GM21529 (cell line): ENCODE data around the gene MALRD1.

Source experiments
- ATAC-seq: cut with Tn5 transposase; IDR thresholded peaks from one replicate; pipeline ENCODE4 v1.9.1; 2021; ENCODE audit not compliant: unreplicated experiment

Gene MALRD1

DNA sequence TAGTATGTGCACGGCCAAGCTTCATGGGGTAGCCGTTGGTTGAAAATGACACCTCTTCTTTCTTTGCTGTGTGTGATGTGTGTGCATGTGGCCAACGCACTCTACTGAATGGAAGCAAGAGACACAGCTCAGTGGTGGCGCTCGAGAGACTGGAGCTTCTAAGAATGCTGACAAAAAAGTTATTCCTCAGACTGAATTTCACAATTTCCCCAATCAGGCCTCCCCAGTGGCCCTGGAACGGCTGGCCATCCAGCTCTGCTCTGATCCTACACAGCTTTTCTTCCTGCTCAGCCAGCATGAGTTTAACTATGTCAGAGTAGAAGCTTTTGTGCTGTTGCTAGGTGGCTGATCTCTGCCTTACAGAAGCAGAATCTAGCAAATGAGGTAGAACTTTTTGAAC, 581.0 kb downstream of the MALRD1 start:
- no peak for ATAC-seq

DNA sequence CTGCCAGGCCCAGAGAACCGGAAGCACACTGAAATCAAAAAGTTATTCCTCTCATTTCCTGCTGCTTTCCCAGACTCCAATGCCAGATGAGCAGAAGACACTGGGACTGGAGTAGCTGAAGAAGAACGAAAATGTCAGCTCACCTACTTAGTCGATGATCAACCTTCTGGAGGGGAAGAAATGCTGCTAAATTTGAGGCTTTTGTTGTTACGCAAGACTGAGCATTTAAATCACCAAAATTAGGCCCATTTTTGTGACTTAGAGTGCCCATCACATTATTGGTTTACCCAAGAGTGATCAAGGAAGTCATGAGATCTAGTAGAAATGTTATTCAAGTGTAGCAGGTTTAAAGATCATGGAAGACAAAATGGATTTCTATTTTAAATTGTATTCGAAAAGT, 585.6 kb downstream of the MALRD1 start:
- ATAC-seq = no peak

DNA sequence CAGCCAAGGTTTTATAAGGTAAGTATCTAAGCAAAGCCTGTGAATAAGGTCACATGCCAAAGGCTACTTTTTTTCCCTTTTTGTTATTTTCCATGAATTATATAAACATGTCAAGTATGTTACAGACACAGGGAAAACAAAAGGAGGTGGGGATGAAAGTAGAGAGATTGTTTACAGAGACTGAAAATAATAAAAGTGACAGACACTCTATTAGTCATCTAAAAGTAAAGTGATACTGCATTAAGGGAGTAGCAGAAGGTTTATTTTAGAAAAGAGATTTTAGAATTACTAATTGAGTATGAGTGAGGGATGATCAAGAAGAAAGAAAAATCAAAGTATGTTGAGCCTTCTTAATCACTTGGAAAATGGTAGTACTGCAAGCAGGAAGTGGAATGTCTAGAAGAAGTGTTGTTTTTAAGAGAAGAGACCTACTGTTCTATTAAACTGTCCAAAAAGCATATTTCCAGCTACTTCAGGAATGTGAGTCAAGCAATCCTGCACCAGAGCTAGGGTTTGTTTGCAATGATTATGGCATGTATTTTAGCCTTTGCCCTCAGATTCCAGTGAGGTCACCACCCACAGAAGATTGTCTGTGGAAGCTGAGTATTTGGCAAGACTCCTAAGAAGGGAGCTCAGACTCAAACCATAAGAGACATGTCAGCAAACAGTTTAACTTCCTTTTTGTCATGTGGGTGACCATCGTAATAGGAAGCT, 589.7 kb downstream of the MALRD1 start:
- ATAC-seq = no peak

DNA sequence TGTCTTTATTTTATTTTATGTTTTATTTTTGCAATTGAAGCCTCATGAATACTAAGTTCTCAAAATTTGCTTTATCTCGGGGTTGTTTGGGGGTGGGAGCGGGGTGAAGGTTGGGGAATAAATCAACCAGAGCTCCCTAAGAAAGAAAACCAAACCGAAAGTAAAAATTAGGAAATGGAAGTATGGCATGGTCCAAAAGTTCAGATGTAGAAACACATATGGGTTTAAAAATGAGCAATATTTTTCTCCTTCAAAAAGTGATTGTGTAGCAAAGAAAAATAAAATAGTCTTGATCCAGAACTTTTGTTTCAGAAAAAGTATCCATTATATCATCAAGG, 590.3 kb downstream of the MALRD1 start:
- no peak for ATAC-seq

DNA sequence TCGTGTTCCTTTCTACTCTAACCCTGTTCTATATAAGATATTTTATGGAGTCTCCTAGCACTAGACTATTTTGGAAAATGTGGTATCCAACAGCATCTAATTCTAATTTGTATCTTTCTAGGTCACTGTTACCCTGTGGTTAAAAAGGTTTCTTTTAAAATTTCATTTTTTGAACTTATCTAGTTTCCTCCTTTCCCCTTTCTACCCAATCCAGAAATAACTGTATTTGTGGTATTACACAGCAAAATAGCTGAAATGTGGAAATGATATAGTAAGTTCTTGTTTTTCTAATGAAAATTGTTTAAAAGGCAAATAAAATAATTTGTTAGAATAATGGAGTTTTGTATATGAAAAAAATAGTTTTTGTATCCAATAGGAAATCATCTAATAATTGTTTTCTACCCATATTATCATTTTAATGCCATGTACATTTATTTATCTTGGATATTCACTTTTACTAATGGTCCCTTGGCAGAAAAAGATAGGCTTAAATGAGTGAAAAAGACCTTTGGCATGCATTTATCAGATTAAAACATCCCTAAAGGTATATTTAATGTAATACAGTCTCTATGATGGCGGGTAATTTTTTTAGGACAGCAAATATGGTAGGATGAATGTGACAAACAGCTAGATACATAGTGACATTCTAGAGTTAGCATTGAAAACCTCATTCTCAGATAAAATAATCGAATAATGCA, 592.1 kb downstream of the MALRD1 start:
- no peak for ATAC-seq

DNA sequence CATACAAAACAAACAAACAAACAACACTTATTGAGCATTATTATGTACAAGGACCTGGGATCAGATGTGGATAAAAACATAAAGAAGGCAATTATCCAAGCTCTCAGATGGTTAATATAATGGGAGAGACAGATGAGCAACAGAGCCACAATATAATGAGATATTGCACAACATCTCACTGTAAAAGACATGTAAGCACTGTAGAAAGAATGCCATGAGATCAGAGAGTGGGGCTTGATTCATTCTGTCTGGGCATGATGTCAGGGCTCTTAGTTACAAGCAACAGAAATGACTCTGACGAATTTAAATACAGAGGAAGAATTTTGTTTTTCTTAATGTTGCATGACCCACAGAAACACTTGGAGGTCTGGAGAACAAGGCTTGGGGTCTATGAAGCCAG, 602.9 kb downstream of the MALRD1 start:
- ATAC-seq = no peak

DNA sequence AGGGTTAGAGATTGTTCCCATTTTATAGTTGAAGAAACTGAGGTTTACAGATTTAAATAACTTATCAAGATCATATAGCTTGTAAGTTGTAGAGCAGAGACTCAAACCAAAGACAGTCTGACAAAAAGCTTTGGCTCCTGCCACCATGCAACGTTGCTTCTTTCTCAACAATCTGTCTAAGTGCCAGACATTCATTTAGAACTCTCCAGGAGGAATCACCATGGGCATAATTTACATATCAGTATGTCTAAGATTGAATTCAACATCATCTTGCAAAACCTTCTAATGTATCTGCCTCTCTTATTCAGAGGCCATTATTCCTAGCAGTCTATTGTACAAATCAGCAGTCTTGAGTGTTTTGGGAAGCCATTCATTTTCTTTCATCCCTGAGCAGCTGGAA, 604.1 kb downstream of the MALRD1 start:
- no peak for ATAC-seq

DNA sequence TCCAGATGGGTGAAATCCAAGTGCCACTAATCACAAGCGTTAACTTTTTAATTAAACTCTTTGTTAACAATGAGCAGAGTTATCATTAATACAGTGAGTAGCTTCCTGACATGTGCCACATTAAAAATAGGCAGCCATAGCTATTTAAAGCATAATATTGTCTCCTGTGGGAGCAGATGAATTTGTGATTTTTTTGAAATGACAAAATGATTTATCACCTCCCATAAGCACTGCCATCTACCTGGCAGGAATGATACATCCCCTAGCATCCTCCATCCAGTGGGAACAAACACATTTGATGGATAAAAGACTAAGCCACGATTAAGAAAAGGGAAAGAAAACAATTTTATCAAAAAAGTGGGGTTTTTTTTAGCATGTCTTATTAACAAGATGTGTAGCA, 605.3 kb downstream of the MALRD1 start:
- no peak for ATAC-seq

DNA sequence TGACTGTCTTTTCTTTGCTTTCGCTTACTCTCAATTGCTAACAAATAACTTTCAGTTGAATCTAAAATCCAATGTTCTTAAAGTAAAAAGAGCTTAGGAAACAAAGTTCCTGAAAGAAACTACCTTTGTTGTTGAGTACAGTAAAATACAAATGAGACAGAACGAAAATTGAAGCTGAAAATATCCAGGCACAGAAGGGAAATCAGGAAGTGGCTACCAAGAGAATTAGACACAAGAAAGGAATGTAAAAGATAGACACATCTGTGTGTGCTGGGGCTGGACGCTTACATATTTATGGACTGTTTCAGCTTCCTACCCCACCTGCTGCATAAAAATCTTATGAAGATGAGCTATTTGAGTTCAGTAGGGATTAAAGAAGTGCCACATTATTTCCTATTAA, 606.0 kb downstream of the MALRD1 start:
- ATAC-seq = no peak

DNA sequence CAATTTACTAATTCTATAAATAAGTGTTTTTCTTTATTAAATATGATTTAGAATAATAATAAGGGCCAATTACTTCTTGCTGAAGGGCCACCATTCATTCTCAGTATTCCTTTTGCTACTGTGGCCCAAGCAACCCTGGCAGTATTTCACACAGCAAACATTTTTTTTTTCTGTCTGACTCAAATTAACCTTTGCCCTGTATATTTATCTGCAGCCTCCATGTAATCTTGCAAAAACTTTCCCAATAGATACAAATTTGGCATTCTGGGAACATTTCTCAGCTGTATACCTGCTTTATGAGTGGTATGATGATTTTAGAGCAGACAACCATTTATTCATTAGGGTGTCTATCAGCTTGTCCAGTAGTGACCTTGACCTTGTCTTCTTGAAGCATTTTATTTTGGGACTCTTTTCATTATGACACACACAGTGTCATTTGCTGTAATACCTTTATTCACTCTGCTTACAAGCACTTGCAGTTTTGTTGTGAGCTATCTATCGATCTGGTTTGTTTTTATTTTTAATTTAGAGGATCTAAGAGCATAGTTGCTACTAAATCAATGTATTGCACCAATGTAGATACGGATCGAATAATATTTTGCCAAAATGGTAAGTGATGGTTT, 607.9 kb downstream of the MALRD1 start:
- no peak for ATAC-seq

DNA sequence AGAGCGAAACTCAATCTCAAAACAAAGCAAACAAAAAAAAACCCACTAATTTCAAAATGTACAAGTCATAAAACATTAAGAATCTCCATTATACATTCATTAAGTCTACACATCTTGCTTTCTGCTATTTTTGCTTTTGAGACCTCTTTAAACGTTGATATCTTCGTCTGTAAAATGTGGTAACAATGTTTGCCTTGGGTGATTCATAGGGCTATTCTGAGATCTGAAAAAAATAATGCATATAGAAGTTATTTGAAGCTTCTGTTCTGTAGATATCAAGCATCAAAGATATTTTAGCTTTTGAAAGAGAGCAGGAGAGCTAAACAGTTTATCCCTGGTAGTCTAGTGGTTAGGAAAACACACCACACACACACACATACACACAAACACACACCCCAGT, 609.5 kb downstream of the MALRD1 start:
- no peak for ATAC-seq

DNA sequence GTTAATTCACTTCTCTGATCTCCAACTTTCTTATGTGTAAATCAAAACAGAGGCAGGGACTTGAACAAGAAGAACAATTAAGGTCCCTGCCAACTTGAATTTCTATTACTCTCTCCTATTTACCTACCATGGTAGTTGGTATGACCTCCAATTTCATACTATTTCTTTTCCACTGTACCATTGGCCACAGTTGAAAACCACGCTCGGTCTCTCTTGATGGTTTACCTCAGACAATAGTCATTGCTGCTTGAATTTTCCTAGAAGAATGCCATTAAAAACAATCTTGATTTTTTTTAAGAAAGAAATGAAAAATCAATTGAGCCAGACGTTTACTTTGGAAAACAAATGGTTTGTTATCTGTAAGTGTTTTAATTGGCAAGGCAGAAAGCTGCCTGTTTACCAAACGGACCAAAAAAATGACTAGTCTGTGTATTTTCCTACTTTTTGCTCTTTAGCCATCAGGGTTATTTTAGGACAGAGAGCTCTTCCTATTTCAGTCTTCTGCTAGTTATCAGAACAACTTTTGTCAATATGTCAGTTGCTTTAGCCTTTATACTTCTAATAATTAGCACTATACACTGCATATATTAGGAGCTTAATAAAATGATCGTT, 610.1 kb downstream of the MALRD1 start:
- ATAC-seq = no peak

DNA sequence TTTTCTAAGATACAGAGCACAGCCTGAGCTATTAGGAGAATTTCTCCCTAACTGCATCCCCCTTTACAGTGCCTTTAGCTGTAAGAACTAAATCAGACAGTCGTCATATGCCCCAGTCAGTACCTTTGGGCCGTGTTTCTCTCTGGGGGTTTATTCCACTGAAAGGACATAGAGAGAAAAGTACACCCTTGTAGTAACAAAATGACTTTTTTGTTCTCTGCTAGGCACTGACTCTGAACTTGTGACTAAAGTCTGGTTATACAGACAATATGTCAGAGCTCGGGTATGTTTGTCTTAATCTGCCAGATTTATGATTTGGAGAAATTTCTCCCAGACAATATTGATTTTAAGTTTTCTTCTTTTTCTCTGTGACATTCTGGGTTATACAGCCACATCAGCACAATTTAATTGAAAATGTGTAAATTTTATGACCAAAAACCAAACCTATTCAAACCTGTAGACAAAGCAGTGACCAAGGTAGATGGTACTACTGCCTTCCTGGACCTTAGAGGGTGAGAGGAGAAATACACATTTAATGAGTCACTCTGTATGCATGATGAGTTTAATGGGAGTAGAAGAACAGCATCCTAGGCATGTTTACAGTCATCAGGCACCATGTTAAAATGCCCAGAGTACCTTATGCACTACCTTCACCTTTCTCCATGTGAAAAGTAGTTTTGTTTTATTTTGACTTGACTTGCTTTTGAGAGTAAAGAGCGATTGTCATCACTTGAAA, 611.5 kb downstream of the MALRD1 start:
- ATAC-seq = no peak

DNA sequence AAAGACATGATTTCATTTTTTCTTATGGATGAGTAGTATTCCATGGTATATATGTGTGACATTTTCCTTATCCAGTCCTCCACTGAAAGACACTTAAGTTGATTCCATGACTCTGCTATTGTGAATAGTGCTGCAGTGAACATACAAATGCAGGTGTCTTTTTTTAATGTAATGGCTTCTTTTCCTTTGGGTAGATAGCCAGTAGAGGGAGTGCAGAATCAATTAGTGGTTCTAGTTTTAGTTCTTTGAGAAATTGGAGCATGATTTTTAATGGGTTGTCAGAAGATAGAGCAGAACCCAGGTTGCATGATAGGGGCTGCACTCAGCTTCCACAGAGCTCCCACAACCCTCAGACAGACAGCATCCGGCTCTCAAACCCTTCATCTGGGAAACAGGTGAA, 614.7 kb downstream of the MALRD1 start:
- no peak for ATAC-seq

DNA sequence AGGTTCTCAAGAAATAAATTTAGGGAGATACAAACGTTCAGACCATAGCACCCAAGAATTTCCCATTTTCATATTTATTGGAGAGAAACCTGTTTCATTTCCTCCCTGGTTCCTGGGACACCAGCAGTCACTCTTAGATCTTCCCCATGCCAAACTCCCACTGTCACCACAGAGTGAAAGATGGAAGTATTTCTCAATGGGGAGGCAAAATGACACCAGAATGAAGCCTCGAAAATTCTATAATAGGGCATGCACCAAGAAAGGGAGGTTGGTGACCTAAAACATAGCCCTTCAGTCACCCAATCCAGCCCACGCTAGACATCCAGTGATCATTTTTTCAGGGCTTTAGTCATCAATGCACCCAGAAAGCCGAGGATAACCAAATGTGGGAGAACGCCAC, 619.5 kb downstream of the MALRD1 start:
- ATAC-seq = no peak

DNA sequence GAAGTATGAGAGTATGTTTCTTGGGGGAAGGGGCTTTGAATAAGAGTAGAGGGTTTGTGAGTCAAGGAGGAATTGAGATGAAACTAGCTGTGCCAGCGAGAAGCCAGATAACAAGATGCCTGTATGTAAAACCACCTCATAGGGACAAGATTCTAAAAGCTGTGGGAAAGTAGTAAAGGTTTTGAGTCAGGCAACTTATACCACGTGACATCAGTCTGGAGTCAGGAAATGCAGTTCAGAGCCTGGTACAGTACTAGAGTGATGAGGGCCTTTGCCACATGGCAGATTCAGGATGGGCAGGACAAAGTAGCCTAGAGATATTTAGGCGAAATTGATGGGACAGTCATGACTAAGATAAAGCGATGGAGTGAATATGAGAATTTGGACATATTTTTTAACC, 627.5 kb downstream of the MALRD1 start:
- ATAC-seq = no peak

DNA sequence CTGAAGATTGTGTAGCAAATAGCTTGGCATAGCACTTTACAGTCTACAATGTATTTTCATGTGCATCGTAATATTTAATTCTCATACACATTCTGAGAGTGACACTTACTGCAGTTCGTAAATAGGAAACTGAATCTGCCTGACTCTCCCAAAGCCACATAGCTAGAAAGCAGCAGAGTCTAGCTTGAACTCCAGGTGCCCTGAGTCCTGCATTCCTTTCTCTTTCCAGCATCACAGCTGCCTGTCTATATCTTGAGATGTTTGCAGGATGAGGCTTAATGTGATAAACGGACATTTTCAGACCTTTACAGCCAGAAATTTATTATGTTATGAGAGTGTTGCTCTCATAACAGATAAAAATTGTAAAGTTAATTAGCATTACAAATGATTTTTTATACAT, 634.8 kb downstream of the MALRD1 start:
- no peak for ATAC-seq

DNA sequence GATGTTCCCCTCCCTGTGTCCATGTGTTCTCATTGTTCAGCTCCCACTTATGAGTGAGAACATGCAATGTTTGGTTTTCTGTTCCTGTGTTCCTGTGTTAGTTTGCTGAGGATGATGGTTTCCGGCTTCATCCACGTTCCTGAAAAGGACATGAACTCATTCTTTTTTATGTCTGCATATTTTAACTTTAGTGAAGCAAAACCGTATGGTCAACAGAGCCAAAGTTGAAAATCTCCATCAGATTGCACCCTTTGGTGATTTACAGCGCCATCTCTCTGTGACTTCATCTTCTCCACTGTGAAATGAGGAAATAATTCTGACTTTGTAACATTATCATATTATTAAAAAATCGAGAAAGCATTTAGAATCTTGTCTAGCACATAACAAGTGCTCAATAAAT, 635.4 kb downstream of the MALRD1 start:
- ATAC-seq = no peak

DNA sequence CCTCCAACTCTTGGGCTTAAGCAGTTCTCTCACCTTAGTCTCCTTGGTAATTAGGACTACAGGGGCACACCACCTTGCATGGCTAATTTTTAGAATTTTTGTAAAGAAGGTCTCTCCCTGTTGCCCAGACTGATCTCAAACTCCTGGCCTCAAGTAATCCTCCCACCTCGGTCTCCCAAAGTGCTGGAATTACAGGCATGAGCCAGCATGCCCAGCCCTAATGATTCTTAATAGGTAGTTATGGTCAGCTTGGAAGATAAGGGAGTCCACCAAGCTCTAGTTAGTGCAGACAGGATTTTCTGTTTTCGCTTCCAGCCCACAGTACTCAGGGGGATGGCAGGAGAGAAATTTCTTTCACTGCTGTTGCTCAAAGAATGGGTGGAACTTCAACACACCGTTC, 639.7 kb downstream of the MALRD1 start:
- no peak for ATAC-seq

DNA sequence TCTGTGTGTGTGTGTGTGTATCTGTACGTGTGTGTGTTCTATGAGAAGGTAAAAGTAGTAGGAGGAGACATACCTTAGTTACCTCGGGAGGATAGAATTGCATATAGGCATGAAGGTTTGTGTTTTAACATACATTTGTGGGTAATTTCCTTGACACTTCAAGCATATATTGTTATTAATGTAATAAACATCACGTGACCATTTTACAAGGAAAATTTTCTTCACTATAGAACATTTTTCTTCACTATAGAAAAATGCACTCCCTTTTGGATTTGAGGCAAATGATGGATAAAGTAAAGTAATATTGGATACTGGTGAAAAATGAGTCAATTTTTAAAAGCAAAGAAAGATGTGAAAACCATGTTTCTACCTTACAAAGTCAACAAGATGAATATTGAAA, 640.6 kb downstream of the MALRD1 start:
- ATAC-seq = no peak

DNA sequence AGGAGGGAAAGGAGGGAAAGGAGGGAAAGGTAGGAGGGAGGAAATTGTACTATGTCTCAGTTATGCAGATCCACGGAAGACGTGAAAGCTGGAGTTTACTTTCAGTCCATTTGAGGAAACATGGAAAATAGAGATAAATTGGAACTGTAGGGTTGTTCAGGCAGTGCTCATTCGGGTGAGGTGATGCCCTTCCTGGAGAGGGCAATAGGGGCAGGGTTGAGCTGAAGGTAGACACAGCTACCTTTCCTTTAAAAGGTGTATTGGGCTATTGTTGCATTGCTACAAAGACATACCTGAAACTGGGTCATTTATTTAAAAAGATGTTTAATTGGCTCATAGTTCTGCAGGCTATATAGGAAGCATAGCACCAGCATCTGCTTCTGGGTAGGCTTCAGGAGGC, 650.7 kb downstream of the MALRD1 start:
- no peak for ATAC-seq
